ENCODE data around the gene SPATA6L.

Gene SPATA6L

DNA sequence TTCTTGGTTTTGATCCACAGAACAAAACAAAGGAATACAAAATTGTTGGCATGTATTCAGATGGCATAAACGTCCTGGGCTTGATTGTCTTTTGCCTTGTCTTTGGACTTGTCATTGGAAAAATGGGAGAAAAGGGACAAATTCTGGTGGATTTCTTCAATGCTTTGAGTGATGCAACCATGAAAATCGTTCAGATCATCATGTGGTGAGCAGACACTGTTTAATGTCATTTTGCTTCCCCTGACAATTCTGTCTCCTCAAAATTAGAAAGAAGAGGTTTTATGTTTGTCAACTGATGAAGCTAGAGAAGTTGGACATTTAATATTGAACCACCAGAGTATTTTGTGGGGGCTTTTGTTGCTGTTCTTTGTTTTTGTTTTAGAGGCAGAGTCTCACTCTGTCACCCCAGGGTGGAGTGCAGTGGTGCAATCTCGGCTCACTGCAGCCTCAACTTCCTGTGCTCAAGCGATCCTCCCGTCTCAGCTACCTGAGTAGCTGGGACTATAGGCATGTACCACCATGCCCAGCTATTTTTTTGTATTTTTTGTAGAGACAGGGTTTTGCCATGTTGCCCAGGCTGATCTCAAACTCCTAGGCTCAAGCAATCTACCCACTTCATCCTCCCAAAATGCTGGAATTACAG lies 94.0 kb downstream of the SPATA6L start:
- Mint-ChIP-seq H3K27ac (peak overlapping the region; percentile 86 to 96), H3K4me3 (peak overlapping the region; percentile 38 to 52), H3K9me3 (no peaks in the 10 kb centered on the region), H3K4me1 (peaks cover 32% of the 10 kb centered on the region), H3K27me3 (no peaks in the 10 kb centered on the region)
- DNase-seq (peak; percentile 28 to 31), ATAC-seq (peak; percentile 72)

DNA sequence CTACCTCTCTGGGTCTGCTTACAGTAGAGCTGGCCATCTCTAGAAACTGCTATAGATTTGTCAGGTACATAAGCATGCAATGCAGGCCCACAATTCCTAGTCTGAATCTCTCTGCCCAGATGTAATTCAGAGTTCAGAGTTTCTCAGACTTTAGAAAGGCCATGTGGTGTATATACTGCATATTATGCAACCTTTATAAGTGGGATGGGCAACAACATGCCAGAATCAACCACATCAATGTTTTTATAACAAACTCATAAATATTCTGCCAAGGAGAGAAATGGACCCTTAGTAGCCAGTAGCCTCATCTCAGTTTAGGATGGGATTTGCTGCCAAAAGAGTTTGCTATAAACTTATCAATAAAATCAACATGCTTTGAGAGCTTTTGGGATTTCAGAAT lies 97.2 kb downstream of the SPATA6L start:
- Mint-ChIP-seq H3K9me3 (peaks cover 0 to 7% of the 10 kb centered on the region in 2 donors), H3K4me1 (peaks cover 24% of the 10 kb centered on the region), H3K4me3 (no peak overlapping the region), H3K27me3 (no peaks in the 10 kb centered on the region), H3K27ac (no peak overlapping the region)
- no peak for DNase-seq
- no peak for ATAC-seq

DNA sequence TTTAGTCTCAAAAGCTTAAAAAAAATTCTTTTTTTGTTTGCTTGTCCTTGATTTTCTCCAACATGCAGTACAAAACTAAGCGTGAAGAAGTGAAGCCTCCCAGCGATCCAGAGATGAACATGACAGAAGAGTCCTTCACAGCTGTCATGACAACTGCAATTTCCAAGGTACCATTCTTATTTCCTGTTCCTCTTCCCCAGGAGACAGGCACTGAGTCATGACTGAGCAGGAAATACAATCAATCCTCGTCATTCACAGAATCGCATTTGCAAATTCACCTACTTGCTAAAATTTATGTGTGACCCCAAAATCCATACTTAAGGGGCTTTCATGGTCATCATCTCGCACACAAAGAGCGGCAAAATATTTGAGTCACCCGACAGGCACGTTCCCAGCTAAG lies 98.7 kb downstream of the SPATA6L start:
- Mint-ChIP-seq H3K27me3 (no peaks in the 10 kb centered on the region), H3K4me1 (peaks cover 22% of the 10 kb centered on the region), H3K9me3 (peaks cover 0 to 7% of the 10 kb centered on the region in 2 donors), H3K27ac (no peak overlapping the region), H3K4me3 (no peak overlapping the region)
- ATAC-seq = no peak
- DNase-seq = no peak

DNA sequence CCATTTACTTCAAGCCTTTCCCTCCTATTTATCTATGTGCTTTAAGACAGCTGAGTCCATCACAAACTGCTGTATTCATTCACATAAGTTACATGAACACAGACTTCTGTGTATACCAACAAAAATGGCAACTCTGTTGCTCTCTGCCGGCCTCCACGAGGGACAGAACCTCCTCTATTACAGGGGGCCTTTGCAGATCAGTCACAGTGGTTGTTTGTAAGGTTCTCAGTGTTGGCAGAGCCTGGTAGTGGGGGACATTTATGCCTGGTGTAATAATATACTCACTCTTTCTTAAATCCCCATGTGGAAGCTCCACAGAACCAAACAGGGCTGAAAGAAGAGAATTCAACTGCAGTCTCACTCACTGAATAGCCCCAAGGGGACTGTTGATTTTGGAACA lies 99.5 kb downstream of the SPATA6L start:
- Mint-ChIP-seq H3K4me3 (no peak overlapping the region), H3K9me3 (peaks cover 0 to 7% of the 10 kb centered on the region in 2 donors), H3K27ac (no peak overlapping the region), H3K4me1 (peaks cover 15% of the 10 kb centered on the region), H3K27me3 (no peaks in the 10 kb centered on the region)
- DNase-seq = no peak
- ATAC-seq = no peak

GRCh38 chr9:4563105-4563504 lies 103.2 kb downstream of the SPATA6L start:
- ATAC-seq (no peak), DNase-seq (no peak)
- Mint-ChIP-seq H3K9me3 (peaks cover 0 to 7% of the 10 kb centered on the region in 2 donors), H3K4me3 (no peak overlapping the region), H3K27ac (peak overlapping the region in 1 of 2 donors; percentile 72), H3K4me1 (peaks cover 14% of the 10 kb centered on the region), H3K27me3 (no peaks in the 10 kb centered on the region)

DNA sequence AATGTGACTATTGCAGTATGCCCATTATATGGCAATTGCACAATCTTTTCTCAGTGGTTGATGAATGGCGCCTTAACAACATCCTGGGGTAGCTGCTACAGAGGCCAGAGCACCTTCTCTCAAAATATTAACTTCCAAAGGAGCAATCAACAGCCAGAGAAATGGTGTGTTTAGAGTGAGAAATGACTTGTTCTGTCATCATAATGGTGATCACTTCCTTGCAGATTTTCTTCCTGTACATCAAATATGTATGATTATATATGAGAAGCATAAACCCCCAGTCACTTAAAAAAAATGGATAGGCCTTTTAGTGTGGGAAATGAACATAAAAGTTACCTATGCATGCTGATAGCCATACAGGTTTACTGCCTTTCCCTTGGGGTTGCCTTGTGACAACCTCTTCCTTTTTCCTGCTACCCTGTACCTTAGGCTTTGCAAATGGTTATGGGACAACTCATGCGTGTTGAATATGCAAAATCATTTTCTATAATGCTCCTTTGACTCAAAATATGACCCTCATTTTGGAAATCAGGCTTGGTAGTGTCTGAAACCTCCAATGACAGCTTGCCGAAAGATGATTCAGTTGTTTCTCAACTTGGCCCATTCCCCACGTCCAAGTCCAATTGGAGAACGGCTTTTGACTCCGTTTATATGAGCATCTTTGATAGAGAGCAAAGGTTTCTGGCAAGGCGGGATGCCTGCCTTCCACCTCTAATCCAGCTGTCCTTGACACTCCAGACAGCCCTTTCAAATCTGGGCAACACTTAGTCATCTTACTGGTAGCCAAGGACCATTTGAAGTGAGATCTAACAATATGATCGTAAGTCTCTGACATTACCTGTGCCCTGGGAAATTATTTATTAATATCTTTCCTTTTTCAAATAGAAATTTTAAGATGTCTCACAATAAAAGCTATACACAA lies 106.8 kb downstream of the SPATA6L start:
- no peaks in the 10 kb centered on the region for H3K27me3 Mint-ChIP-seq
- no peaks in the 10 kb centered on the region for H3K9me3 Mint-ChIP-seq
- peaks cover 26% of the 10 kb centered on the region for H3K4me1 Mint-ChIP-seq
- no peak overlapping the region for H3K27ac Mint-ChIP-seq
- DNase-seq (no peak), ATAC-seq (no peak)
- no peak overlapping the region for H3K4me3 Mint-ChIP-seq

DNA sequence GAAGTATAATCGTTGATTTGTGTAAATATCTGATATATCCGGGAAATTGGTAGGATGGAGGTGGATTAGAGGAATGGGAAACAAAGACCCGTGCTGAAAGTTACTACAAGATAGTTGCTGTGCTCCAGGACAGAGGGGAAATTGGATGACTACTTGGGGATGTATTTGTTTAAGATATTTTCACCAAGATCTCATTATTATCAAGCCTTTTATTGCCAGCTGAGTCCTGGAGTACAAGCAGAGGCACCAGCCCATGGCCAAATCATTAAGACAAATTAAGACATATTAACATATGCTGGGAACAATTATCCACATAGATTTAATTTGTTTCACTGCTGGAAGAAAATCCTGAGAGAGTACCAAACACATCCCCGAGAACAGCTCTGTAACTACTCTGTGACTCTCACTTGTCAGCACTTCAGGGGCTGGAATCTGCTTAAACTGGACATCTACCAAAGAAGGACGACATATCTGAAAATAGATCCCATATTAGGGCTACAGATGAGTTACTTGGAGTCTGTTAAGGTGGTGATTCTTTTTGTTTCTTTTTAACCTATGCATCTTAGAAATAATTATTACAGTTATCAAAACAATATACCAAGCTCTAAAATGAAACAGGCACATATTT lies 107.8 kb downstream of the SPATA6L start:
- no peaks in the 10 kb centered on the region for H3K9me3 Mint-ChIP-seq
- H3K4me3 Mint-ChIP-seq = no peak overlapping the region
- no peaks in the 10 kb centered on the region for H3K27me3 Mint-ChIP-seq
- H3K4me1 Mint-ChIP-seq = peaks cover 24% of the 10 kb centered on the region
- no peak for ATAC-seq
- H3K27ac Mint-ChIP-seq = no peak overlapping the region
- no peak for DNase-seq

DNA sequence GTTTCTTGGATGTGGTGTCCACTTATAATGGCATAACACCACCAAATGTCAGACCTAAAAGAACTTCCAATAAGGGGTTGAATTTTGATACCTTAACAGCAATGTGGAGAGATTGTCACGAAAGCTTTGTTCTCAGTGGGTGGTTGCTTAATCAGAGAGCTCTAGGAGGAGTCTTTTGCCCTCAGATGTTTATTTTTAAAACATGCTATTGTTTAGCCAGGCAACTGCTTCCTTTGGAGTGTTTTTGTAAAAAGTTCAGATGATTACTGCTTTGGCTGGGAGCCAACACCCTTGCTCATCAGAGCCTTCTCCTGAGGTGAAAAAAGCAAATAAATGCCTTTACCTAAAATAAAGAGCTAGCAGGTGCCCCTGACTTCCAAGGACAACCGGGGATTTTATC lies 111.0 kb downstream of the SPATA6L start:
- Mint-ChIP-seq H3K27ac (no peak overlapping the region), H3K27me3 (no peaks in the 10 kb centered on the region), H3K4me1 (peaks cover 26% of the 10 kb centered on the region), H3K9me3 (no peaks in the 10 kb centered on the region), H3K4me3 (no peak overlapping the region)
- no peak for DNase-seq
- no peak for ATAC-seq

- peaks cover 30% of the 10 kb centered on the region for H3K4me1 Mint-ChIP-seq
- H3K4me3 Mint-ChIP-seq = no peak overlapping the region
- H3K27me3 Mint-ChIP-seq = no peaks in the 10 kb centered on the region
- ATAC-seq (no peak), DNase-seq (no peak)
- H3K9me3 Mint-ChIP-seq = no peaks in the 10 kb centered on the region
- no peak overlapping the region for H3K27ac Mint-ChIP-seq
Observed at GRCh38 chr9:4553951-4554381, 112.3 kb downstream of the SPATA6L start.

GRCh38 chr9:4550777-4551484 lies 115.3 kb downstream of the SPATA6L start:
- H3K27ac Mint-ChIP-seq = no peak overlapping the region
- no peak for DNase-seq

GRCh38 chr9:4549751-4550295 lies 116.5 kb downstream of the SPATA6L start:
- ATAC-seq = no peak
- H3K9me3 Mint-ChIP-seq = no peaks in the 10 kb centered on the region
- H3K27ac Mint-ChIP-seq = peak overlapping the region in 1 of 2 donors; percentile 14
- H3K4me3 Mint-ChIP-seq = no peak overlapping the region
- no peaks in the 10 kb centered on the region for H3K27me3 Mint-ChIP-seq
- peaks cover 36% of the 10 kb centered on the region for H3K4me1 Mint-ChIP-seq
- DNase-seq = no peak

More at GRCh38 chr9:4550777-4551484, 115.3 kb downstream of the SPATA6L start:
- Mint-ChIP-seq H3K9me3 (no peaks in the 10 kb centered on the region), H3K27me3 (no peaks in the 10 kb centered on the region), H3K4me3 (no peak overlapping the region), H3K4me1 (peaks cover 45% of the 10 kb centered on the region)
- ATAC-seq = no peak

DNA sequence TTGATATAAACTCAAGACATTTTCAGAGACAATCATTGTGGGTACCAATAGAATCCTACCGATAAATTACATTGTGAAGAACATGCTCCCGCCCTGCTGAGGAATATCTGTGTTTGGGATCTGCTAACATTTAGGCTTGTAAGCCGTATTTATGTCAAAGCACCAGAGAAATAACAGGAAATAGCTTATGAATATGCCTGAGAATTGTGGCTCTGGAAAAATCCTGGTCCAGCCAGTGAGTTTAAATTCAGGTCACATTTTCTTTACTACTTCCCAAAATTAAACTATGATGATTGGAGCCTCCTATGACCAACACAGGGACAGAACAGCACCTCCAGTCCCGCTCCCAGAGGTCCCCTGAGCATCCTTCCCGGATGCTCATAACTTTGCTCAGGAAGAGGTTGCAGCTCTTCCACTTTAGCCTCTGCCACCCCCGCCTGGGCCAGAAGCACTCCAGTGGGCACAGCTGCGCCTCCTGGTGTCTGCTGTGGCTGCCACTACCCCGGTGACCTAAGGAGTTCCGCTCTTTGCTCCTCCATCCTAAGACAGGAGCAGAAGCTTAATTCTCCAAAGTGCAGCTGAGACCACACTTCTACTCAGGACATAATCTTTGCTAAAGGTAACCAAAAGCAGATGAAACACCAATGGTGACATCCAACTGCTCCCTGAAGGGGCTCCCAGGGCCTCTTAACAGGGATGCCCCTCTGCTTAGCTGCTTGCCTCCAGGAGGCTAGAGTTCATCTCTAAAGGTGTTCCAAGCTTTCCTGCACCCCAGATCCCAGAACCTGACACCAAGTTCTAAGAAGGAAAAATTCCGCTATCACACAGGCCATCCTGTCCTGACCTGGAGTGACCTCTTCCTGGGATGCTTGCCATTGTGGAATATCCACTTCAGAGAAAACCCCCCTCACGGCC lies 117.2 kb downstream of the SPATA6L start:
- H3K4me1 Mint-ChIP-seq = peaks cover 28% of the 10 kb centered on the region
- no peak overlapping the region for H3K27ac Mint-ChIP-seq
- H3K9me3 Mint-ChIP-seq = no peaks in the 10 kb centered on the region
- no peak overlapping the region for H3K4me3 Mint-ChIP-seq
- DNase-seq (no peak), ATAC-seq (no peak)
- no peaks in the 10 kb centered on the region for H3K27me3 Mint-ChIP-seq

Measured in stimulated activated naive CD8-positive, alpha-beta T cell treated with anti-CD3 and anti-CD28 coated beads, Interleukin-15, amount 100 ng/mL, for 72 hours (primary cell).